GM18868 (cell line): ENCODE results near the gene SMAP1.

ENCODE experiments used
- ATAC-seq: cut with Tn5 transposase; IDR thresholded peaks from one replicate; pipeline ENCODE4 v1.9.1; 2021; ENCODE audit warnings: mild to moderate bottlenecking, moderate library complexity; ENCODE audit not compliant: unreplicated experiment

Gene SMAP1

DNA sequence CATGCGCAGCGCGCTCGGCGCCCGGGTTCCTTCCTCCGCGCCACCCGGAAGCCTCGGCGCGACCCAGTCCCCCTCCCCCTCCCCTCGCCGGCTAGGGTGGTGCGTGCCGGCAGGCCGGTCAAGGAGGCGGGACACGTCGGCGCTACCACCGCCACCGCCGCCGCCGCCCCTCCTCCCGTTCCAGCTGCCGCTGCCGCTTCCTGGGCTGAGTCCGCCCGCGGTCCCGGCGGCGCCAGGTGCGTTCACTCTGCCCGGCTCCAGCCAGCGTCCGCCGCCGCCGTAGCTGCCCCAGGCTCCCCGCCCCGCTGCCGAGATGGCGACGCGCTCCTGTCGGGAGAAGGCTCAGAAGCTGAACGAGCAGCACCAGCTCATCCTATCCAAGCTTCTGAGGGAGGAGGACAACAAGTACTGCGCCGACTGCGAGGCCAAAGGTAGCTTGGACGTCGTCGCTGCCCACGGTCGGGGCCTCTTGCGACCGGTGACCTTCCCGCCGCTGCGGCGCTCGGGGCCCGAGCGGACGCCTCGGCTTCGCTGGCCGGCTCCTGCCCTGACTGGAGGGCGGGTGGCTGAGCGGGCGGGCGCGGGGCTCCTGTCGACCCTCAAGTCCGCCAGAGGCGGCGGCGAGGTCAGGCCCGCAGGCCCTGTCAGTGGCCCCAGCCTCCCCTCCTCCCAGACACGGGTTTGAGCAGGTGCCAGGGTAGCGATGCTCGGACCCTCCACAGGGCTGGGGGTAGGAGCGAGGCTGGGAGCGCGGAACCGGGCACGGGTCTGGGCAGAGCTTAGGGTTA is at the start of gene SMAP1:
SMAP1 (plus strand) TSS at position 173 of the 788 bp plus-strand sequence; CDS start at position 314, 141 bp downstream.
- peak; percentile 90 for ATAC-seq

DNA sequence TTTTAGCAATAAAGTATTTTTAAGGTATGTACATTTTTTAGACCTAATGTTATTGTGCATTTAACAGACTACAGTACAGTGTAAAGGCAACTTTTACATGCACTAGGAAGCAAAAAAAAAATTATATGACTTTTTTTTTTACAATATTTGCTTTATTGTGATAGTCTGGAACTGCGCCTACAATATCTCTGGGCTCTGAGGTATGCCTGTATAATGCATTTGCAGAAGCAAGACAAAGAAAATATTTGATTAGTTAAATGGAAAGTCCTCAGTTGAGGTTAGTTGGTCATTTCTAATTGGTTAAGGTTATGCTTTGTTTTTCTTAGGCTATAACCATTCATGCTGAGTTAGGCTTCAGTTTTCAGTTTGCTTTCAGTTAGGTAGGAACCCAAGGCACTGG is 46.9 kb upstream of the SMAP1 start:
- no peak for ATAC-seq

DNA sequence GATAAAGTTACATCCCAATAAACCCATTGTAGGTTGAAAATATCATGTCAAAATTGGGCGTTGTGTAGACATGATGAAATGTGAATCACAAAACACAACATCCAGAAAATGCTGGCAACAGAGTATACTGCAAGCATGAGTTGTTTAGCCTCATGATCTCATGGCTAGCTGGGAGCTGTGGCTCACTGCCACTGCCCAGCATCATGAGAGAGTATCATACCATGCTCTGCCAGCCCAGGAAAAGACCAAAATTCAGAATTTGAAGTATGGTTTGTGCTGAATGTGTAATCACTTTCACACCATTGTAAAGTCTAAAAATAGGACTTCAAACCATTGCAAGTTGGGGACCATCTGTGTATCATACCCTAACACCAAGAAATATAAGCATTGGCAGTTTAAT is 45.2 kb upstream of the SMAP1 start:
- no peak for ATAC-seq

DNA sequence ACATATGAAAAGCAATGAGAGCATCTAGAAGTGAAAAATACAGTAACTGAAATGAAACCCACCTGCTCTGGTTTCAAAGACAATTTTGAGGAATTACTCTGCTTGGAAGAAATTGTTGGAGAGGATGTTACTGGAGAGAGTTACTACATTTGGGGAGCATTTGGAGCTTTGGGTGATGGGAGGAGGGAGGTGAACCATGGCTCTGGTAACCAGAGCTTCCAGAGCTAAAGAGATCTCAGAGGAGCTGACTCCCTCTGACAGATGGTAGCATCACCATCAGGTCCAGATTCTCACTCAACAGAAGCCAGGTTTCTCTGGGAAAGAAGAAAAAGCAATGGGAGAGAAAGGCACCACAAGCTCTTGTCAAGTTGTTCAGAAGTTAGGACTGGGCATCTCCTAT is 42.2 kb upstream of the SMAP1 start:
- no peak for ATAC-seq

DNA sequence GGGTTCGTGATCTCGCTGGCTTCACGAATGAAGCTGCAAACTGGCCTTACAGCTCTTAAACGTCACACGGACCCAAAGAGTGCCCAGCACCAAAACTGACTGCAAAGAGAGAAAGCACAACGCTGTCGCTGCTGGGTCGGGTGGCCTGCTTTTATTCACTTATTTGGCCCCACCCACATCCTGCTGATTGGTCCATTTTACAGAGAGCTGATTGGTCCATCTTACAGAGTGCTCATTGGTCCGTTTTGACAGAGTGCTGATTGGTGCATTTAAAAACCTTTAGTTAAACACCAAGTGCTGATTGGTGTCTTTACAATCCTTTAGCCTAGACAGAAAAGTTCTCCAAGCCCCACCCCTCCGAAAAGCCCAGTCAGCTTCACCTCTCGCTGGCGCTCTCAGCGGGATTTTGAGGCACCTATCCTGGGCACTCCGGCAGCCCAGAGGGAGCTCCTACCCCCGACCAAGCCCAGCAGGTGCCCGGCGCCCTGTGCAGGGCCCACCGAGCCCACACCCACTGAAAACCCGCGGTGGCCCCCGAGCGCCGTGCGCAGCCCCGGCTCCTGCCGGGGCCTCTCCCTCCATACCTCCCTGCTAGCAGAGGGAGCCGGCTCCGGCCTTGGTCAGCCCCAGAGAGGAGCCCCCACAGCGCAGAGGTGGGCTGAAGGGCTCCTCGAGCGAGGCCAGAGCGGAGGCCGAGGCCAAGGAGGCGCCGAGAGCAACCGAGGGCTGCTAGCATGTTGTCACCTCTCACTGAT is 40.0 kb upstream of the SMAP1 start:
- ATAC-seq: no peak

DNA sequence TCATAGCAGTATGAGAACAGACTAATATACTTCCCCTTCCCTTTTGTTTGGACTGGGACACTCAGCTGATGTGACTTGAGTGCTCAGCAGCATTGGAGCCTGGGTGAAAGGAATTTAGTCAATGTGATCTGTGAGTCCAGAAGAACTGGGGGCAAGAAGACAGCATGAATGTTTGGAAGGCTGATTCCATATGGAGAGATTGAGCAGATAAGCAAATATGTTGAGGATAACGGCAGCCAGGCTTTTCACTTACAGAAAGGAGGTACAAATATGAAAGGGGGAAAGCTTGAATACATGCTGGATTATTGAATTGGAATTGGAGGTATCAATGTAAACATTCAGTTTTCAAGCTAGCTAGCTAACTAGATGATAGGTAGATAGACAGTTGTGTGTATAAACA is 37.8 kb upstream of the SMAP1 start:
- no peak for ATAC-seq

DNA sequence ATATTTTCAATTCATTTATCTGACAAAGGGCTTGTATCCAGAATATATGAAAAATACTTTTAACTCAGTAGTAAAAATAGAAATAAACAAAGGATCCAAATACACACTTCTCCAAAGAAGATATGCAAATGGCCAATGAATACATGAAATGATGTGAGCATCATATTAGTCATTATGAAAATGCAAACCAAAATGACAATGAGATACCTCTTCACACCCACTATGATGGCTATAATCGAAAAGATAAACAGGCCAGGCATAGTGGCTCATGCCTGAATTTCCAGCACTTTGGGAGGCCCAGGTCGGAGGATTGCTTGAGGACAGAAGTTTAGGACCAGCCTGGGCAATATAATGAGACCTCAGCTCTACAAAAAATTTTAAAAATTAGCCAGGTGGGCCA is 33.8 kb upstream of the SMAP1 start:
- ATAC-seq: no peak

DNA sequence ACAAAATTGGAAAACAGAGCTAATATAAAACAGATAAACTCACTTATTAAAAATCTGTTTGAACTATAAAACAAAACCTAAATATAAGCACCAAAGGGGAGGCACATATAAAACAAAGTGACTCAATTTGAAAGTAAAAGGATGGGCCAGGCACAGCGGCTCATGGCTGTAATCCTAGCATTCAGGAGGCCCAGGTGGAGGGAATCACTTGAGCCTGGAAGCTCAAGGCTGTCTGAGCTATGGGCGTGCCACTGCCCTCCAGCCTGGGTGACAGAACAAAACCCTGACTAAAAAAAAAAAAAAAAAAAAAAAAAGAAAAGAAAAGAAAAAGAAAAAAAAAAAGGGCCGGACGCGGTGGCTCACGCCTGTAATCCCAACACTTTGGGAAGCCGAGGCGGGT is 31.1 kb upstream of the SMAP1 start:
- ATAC-seq: no peak

DNA sequence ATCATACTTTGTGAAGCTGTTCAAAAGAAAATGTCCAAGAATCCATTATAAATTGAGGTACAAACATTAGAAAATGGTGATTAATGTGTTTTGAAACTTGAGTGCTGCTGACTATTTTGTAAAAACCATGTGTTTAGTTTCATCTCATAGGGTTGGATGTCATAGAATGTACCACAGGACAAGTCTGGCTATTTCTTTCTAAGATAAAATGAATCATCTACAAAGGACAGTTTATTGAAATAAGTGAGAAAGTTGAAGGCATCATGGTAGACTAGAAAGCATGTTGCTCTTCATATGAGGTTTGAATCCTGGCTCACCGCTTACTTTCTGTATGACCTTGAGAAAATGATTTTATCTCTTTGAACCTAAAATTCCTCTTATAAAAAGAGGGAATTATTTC is 29.2 kb upstream of the SMAP1 start:
- ATAC-seq: no peak

DNA sequence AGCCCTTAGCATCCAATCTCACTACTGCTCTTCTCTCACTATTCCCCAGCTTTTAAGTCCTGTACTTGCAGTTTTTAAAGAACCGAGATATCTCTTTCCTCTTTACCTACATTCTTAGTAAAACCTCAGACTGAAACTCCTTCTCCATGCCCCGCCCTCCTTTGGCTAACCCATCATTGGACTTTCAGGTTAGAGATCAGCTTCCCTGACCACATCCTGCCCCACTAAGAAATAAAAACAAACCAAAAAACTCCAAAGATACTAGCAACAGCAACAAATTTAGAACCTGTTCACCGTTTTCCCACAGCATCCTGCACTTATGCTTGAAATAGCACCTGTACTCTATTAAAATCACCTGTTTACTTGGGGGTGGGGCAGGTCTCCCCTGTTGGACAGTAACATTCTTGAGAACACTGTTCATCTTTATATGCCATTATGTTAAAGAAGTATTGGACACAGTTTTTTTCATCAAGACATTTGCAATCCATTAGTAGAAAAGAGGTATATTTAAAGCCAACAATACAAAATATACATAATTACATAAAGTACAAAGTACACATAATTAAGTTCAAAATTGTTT is 16.3 kb upstream of the SMAP1 start:
- peak; percentile 60 for ATAC-seq

DNA sequence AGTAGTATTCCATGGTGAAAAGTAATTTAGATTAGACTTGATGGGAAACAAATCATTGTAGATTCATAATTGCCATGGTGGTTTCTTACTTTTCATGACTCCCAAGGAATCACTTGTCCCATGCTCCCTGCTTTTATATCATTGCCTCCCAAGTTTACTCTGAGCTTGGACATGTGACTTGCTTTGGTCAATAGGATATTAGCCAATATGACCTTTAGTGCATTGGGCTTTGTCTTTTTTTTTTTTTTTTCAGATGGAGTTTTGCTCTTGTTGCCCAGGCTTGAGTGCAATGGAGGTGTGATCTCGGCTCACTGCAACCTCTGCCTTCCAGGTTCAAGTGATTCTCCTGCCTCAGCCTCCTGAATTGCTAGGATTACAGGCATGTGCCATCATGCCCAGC is 15.5 kb upstream of the SMAP1 start:
- ATAC-seq: no peak

DNA sequence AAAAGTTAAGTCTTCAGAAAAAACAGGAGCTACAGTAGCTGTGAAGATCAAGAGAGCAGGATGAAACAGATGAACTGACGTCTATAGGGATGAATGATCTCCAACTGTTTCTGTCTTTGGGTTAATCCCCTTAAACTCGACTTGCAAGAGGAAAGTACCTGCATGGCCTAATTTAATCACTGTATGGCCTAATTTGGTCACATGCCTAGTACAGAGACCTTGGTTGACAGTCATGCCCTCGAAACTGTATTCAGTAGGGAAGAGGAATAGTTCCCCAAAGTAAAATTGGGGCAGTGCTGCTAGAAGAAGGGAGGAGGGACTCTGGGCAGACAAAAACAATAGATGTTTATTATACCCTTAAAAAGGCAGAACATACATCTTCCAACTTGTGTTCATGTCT is 10.0 kb upstream of the SMAP1 start:
- peak; percentile 85 for ATAC-seq

DNA sequence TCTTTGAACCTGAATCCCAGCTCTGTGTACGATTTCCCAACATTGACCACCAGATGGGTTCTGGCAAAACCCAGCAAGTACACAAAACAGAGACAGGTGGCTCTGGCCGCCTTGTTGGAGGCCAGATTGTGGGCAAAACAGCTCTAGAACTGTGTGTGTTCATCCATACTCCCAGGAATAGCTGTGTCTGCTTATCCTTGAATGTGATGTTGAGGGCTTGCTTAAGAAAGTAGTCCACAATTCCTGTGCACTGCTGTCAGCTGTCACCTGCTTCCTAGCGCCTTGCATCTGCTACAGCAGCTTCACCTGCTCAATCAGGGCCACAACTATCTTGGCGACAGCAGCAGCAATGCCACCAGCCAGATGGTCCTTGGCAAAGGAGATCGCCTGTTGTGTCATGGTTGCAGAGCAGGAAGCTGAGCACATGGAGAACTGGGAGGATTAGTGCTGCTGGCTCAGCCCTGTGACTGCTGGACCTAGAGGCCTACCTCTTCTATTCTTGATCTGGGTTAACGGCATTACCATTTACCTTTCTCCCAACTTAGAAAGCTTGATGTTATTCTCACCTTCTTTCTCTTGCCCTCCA is 3.7 kb upstream of the SMAP1 start:
- no peak for ATAC-seq

DNA sequence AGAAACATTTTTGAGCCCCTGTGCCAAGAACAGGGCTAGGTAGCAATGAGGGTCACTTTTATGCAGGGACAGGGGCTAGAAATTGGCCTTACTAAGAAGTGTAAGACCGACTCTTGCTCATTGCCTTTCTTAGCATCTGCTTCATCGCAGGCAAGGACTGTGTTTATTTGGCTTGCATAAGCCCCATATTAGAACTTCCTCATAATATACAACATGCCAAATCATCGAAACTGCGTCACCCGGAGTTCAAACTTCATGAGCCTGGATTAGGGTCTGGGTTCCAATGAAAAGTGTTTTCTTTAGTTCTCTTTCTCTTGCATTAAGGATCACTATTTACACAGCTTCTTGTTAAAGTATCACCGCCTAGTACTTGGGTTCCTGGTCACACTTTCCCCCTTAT is 977 bp upstream of the SMAP1 start:
- no peak for ATAC-seq

DNA sequence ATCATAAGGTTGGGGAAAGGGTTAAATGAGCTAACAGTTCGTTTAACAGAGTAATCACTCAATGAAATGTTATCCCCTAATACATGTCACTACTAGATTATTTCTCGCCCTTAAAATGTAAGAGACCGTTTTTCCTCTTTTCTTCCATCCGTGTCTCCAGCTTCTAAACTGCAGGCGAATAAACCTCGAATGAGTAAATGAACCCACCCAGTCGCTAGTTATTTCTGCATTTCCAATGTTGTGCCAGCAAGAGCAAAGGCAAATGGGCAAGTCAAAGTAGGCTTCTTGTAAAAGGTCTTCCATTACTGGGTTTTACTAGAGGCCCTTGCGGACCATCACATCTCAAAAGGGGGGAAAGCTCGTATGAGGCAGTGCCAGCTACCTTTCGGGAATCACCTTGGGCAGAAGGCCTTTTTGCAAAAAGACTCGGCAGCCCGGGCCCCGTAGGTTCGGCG is 400 bp upstream of the SMAP1 start:
- ATAC-seq: no peak

DNA sequence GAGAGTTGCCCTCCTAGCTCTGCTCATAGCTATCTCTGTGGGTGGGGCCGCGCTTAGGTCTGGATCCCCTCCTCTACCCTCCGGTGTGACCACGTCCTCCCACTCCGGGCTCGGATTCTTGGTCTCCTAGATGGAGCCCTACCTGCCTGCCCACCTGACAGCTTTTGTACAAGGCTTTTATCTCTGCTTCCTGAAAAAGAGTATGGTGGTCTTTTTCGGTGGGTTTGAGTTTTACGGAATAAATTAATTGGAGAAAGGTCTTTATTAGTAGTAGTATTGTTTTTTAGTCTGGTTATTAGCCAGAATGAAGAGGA is 773 bp downstream of the SMAP1 start:
- ATAC-seq: peak; percentile 66

DNA sequence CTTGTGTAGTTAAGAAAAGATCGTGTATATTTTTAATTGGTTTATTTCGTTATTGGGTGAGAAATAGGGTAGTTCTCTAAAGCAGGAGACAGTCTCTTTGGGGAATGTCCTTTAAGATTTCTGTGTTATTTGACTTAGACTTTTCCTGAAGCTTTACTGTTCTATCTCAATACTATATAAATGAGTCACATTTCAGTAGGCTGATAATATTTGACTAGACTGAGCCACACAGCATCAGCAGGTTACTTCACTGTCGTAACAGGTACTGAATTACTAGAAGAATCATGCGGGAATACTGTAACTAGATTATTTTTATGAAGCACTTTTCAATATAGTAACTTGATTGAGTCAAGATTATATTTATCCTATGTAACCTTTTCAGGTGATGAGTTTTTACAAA is 1.4 kb downstream of the SMAP1 start:
- ATAC-seq: no peak

DNA sequence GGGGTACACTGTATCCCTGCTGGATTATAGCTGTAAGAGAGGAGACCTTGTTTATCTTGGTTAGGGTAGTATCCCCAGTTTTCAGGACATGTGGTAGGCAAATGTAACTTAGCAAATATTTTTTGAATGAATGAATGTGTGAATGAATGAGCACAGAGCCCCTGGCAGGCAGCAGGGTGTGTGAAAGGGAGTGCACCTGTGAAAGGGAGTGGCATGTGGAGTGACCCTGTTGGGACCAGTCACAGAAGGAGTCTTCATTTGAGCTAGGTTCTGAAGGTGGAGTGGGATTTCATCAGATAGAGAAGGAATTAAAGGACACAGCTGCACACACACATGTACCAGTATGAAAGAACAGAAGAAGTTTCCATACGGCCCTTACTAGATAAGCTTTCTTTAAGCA is 4.9 kb downstream of the SMAP1 start:
- ATAC-seq: no peak

DNA sequence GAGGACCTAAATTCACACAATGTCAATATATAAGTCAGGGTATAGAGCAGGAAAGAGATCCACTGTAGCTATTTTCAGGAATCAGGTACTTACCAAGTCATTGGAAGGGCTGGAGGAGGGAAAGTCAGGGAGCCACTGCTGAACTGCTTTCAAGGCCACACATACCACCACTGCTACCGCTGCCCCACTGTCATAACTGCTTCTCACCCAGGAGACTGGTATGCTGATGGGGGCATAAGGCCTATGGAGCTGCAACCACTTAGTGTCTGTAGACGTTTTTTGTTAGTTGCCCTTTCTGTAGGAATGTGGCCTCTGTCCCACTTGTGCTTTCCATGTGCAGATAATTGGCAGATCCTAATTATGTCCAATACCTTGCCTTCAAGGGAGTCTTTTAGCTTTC is 5.4 kb downstream of the SMAP1 start:
- no peak for ATAC-seq

DNA sequence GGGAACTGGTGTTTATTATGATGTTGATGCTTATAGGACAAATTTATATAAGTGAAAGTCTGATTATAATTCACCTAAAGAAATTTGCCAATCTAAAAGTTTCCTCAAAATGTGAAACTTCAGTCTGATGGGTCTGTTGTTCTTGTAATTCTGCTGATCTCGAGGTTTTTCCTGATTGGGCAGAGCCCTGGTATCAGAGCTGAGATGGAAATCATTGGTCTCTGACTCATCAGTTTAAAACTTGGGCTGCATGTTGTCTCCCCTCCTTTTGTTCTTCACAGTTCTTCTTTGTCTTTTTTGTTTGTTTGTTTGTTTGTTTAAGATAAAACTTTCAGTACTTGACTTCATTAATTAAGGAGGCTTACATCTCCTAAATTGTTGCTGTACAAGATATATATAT is 5.9 kb downstream of the SMAP1 start:
- no peak for ATAC-seq

DNA sequence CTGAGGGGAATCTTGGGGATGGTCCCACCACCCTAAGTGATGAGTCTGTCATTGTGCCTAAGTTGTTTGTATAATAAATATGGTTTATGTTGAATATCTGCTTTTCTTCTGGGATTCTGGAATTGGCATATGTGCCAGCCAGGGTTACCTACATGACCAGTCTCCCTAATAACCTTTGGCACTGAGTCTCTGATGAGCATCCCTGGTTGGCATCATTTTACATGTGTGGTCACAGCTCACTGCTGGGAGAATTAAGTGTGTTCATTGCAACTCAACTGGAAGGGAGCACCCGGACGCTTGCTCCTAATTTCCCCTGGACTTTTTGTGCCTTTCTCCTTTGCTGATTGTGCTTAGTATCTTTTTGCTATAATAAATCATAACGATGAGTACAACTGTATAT is 8.1 kb downstream of the SMAP1 start:
- no peak for ATAC-seq

DNA sequence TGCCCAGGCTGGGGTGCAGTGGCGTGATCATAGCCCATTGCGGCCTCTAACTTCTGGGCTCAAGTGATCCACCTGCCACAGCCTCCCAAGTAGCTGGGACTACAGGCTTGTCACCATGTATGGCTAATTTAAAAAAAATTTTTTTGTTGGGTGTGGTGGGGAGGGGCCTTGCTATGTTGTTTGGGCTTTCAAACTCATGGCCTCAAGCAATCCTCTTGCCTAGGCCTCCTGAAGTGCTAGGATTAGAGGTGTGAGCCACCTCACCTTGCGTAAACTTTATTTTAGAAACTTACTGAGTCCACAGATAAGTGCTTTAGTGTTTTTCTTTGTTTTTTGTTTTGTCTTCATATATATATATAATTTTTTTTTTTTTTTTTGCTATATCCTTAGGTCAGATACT is 9.1 kb downstream of the SMAP1 start:
- ATAC-seq: no peak
